Kasumi-1 (cell line): ENCODE data around the gene WDR43.
A peak's percentile ranks its signal among the peaks of the same experiment; 100 is the strongest.

ENCODE experiments used
- DNase-seq, 2 experiments: peaks; one replicate each; lab custom pipeline; 2025; lab: John Stamatoyannopoulos, UW

WDR43 gene, protein sequence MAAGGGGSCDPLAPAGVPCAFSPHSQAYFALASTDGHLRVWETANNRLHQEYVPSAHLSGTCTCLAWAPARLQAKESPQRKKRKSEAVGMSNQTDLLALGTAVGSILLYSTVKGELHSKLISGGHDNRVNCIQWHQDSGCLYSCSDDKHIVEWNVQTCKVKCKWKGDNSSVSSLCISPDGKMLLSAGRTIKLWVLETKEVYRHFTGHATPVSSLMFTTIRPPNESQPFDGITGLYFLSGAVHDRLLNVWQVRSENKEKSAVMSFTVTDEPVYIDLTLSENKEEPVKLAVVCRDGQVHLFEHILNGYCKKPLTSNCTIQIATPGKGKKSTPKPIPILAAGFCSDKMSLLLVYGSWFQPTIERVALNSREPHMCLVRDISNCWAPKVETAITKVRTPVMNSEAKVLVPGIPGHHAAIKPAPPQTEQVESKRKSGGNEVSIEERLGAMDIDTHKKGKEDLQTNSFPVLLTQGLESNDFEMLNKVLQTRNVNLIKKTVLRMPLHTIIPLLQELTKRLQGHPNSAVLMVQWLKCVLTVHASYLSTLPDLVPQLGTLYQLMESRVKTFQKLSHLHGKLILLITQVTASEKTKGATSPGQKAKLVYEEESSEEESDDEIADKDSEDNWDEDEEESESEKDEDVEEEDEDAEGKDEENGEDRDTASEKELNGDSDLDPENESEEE

DNA sequence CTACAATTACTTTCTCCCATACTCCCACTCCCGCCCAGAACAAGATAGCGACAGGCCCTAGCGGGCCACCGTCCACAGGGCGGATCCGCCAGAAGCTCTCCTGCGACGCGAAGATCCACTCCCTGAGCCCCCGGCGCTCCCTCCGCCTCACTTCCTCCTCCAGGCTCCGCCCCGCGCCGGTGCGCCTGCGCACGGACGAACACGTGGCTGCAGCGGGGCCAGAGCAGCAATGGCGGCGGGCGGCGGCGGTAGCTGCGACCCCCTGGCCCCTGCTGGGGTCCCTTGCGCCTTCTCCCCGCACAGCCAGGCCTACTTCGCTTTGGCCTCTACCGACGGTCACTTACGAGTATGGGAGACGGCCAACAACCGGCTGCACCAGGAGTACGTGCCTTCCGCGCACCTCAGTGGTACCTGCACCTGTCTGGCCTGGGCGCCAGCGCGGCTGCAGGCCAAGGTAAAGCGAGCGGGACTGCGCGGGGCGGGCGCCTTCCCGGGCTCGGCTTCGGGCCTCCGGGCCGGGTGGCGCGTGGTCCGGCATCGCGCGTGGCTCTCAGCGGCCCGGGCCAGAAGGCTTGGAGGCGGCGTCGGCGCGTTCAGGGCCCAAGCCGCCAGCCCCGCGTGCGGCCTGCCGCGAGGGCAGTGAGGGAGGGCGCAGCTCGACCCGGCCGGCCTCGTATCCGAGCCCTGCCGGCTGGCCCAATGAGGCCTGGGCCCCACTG is at the start of gene WDR43:
Gene WDR43, plus strand, starts transcription at position 198 of the 719 bp plus-strand sequence. Its CDS starts 32 bp downstream, at position 230.
- DNase-seq: peak; percentile 98 to 99

DNA sequence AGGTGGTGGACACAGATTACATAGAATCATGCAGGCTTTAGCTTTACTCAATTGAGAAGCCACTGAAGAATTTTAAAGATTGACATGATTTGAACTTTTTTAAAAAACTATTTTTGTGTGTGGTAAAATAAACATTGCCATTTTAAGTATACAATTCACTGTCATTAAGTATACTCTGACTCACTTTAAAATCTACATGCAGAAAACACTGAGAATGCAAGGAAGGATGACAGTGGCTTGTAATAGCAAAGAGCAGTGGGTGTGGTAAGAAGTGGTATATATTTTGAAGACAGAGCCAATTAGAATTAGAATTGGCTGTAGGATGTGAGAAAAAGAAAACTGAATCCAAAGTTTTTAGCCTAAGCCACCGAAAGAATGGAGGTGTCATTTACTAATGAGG is 39.3 kb upstream of the WDR43 start:
- DNase-seq: no peak

DNA sequence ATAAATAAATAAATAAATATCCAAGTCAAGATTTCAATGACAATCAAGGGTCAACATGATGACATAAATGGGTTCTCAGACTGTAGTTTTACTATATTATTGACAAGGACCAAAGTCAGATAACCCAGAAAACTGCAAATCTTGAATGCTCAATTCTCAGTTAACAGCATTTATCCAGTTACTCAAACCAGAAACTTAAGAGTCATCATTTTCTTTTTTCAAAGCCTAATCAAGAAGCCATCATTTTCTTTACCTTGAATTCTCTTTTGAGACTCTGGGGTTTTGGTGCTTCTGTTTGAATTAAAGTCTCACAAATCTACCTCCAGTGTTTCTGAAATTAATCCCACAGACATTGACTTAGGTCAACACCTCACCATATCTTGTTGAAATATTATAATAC is 38.5 kb upstream of the WDR43 start:
- DNase-seq: no peak

DNA sequence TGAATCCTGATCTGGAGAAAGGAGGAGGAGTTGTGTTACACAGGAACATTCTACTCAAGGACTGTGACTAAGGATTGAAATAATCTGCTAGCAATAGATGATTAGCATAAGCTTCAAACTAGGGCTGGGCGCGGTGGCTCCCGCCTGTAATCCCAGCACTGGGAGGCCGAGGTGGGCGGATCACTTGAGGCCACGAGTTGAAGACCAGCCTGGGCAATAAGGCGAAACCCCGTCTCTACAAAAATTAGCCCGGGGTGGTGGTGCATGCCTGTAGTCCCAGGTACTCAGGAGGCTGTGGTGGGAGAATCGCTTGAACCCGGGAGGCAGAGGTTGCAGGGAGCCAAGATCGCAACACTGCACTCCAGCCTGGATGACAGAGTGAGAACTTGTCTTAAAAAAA is 25.9 kb upstream of the WDR43 start:
- no peak for DNase-seq

DNA sequence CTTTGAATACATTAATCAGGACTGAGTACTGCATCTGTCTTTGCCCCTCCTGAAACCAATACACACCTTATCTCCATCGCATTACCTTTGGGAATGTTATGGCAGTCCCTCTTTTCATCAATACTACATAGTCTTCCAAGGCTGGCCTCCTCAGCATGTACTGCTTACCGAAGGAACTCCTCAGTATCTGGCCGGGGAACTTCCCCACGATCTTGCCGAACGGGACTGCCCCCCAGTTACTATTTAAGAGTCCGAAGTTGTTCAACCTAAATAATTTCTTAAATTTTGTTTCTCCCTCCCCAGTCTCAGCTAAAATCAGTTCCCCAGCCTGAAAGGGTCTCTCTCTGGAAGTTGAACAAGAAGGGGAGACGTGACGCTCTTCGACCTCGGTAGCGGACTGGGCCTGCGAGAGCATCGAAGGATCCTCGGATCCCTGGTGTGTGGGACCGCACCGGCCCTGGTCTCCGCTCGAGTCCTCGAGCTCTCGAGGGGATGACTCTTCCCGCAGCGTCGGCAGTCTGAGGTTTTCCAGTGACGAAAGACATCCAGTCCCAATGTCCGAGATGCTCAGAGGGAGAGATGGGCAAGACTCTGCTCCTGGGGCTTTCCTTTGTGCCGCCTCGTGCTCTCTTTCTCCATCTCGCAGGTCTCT is 24.8 kb upstream of the WDR43 start:
- DNase-seq: no peak

DNA sequence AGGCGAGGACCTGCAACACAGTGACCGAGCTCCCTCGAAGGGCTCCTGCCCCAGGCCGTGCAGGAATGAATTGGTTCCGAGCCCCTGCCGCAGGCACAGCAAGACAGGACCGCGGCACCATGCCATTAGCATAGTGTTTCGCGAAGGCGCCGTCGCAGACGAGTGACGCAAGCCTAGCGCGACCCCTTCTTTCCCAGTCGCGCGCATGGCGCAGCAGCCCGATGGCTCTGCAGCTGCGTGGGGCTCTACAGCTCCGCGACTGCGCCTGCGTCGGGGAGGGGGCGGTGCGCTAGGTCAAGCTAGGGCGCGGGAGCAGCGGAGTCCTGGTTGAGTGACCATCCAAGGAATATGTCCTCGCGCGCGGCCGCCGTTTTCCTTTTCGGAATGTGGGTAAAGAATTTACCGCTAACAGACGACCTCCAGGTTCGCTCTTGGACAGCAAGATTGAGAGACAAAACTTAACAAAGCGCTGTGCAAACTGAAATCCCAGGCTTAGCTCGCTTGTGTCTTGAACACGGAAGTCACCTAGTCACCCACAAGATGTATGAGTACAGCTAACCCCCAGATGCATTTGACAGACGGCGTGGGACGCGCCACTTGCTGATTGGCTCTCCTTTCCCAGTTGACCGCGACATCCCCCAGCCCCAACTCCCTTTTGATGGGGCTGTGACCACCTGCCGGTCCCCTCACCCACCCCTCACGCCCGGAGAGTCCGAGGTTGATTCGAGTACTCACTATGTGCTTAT is 24.1 kb upstream of the WDR43 start, which contains the start of gene TRMT61B:
Gene TRMT61B, minus strand, starts transcription at position 164 of the 746 bp plus-strand sequence. Its CDS starts 32 bp downstream, at position 132.
- peak; percentile 90 to 92 for DNase-seq

DNA sequence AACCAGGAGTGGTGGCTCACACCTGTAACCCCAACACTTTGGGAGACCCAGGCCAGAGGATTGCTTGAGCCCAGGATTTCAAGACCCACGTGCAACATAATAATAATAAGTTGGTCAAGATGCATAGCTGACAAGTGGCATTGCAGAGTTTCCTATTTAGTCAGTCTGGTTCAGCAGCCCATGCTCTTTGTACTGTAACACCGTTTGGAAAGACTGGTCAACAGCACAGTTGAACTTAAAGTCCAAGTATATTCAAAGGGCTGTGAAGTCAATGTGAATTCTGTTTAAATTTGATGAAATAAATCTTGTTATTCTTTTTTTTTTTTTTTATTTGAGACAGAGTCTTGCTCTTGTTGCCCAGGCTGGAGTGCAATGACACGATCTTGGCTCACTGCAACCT is 22.8 kb upstream of the WDR43 start:
- no peak for DNase-seq

DNA sequence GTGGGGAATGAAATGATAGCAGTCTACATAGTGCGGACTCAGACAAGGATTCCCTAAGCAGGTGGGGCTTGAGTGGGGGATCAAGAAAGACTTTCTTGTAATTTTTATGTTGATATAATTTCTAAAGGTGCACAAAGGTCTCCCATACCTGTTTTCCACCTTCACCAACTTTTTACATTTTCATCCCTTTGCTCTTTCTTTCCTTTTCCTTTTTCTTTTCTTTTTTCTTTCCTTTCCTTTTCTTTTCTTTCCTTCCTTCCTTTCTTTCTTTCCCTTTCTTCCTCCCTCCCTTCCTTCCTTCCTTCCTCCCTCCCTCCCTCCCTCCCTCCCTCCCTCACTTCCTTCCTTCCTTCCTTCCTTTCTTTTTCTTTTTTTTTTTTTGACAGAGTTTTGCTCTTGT is 14.3 kb upstream of the WDR43 start:
- DNase-seq: no peak

DNA sequence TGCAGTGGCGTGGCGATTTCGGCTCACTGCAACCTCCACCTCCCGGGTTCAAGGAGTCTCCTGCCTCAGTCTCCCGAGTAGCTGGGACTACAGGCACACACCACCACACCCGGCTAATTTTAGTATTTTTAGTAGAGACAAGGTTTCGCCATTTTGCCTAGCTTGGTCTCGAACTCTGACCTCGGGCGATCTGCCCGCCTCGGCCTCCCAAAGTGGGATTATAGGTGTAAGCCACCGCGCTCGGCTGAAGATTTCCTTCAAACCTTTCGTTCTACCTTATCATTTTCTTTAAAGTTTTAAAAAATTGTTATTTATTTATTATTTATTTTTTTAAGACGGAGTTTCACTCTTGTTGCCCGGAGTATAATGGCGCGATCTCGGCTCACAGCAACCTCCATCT is 979 bp upstream of the WDR43 start:
- no peak for DNase-seq

DNA sequence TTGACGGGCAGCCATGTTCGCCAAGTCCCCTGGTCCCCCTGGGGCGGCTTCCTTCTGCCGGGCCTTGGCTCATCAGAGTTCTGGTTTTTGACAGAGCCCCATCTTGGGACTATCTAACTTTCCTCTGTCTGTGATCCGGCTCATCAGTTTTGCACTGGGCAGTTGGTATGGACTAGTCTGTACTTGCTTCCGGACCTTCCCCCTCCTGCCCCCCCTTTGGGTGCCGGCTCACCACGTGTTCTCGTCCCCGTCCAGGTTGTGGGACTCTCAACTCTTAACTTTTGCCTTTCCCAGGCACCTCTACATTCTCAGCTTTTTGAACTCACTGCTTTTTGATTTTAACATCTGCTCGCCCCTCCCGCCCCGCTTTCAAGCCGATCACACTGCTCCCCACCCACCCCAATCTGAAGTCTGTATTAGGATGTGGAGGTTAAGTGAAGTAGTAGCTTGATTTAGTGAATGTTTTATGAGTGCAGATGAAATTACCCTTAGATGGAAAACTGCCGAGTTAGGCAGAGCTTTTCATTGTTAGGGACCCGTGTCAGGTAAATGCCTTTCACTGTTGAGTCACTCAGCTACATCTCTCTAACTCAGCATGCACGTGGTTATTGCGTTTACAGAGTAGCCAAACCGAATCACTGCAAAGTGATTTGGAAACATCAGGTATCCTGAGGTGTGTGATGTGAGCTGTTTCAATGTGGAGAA is 874 bp downstream of the WDR43 start:
- DNase-seq: peak; percentile 30 to 32

DNA sequence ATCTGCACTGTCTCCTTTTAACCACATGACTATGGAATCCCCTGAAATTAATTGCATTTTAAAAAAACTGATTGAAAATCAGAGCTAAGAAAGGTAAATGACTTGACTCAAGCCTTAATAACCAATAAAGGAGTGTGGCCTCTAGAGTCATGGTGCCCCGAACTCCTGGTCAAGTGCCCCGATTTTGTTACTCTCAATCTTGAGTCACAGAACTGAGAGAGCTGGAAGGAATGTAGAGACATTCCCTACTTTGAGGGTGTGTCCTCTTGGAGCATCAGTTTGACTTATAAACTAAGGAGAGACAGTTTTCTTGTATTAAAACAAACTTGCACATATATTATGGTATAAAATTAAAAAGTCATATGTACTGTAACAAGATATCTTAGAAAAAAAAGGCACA is 2.4 kb downstream of the WDR43 start:
- no peak for DNase-seq

DNA sequence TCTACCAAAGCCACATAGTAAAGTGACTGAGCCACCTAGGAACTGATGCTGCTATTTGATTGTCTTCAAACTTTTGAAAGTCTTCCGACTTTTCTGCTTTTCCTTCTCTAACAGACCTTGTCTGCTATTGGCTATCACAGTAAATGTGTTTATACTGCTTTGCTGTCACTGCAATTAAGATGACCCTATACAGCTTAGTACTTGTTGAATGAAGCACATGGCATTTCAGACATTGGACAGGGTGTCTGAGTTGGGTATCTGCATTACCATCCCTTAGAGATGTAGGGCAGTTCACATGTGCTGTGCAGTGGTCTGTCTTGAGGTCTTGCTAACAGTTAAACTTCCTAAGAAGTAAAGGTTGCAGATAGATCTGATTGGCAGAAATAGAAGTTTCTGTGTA is 3.6 kb downstream of the WDR43 start:
- DNase-seq: no peak

DNA sequence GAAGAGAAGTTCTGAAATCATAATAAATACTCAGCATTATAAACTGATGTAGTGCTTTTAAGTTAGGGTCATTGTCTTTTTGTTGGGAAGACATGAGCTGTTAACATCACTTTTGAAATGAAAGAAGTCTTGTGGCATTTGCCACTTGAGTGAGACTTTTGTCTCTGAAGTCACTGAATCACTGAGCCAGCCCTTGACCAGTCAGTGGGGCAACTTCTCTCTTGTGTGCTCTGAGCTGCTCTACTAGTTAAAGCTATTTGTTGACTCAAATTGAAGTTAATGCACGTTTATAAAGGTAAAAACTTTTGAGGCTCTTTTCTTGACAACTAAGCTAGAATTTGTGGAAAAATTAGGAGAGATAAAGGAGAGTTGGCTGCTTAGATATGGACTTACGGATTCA is 6.7 kb downstream of the WDR43 start:
- no peak for DNase-seq

DNA sequence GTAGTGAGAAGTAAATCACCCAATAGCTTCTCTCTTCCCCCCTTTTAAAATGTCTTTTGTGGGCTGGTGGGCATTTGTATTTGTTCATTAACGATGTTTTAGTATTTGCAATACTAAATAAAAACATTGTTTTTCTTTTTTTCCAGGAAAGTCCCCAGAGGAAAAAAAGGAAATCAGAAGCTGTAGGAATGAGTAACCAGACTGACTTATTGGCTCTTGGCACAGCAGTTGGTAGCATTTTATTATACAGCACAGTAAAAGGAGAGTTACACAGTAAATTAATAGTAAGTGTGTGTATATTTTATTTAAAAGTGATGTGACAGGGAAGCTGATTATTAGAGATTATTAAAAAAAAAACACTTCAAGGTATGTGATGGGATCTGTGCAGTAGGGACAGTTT is 7.4 kb downstream of the WDR43 start:
- no peak for DNase-seq

DNA sequence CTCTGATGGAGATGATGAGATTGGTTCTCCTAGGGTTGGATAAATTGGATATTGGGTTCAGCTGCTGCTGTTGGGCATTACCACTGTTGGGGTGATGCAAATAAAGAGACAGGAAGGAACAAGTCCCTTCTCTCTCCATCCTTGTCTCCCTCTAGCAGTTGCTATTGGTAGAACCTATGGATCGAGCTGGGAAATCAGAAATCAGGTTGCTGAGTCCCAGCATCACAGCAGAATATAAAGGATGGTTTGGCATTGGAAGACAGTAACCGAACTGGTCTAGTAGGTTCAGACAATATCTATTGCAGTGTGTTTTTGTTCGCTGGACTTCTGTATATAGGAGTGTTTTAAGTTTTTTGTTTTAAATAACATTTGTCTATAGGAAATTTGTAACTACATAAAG is 8.1 kb downstream of the WDR43 start:
- no peak for DNase-seq

DNA sequence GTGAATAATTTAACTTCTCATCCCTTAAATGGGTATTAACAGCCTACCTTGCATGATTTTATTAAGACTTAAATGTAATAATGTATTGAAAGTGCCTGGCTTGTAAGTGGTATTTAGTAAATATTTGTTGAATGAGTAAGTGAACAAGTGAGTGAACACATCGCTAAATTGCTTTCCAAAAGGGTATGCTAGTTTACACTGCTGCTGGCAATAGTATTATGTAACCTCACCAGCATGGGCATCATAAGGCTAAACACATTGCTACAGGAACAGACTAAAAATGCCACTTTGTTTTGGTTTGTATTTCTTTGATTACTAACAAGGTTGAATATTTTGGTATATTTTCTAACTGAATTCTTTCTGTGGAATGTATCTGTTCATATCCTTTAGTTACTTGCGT is 9.8 kb downstream of the WDR43 start:
- no peak for DNase-seq

DNA sequence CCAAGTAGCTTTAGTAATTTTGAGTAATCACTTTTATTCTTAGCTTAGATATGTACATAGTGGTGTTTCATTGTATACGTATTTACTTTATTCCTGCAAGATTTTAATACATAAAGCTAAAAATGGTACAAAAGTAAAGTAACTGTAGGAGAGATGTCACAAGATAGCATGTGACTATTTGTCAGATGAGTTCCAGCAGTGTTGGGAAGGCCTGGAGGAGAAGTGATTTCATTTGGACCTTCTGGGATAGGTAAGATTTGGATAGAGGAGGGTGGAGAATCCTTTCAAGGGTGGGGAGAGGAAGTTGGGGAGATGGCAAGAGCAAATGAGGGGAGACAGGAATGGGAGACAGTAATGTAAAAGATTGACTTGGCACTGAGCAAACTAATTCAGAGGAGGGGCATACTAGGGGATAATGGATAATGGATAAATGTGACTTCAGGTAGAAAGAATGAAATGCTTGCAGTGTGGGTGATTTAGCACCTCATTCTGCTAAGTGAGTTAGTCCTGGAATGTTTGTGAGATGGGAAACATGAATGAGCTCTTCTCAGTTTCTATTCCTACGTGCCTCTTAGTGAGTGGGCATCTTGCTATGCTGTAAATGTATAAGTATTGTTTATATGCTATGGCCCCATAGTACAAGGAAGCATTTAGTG is 10.5 kb downstream of the WDR43 start:
- no peak for DNase-seq

DNA sequence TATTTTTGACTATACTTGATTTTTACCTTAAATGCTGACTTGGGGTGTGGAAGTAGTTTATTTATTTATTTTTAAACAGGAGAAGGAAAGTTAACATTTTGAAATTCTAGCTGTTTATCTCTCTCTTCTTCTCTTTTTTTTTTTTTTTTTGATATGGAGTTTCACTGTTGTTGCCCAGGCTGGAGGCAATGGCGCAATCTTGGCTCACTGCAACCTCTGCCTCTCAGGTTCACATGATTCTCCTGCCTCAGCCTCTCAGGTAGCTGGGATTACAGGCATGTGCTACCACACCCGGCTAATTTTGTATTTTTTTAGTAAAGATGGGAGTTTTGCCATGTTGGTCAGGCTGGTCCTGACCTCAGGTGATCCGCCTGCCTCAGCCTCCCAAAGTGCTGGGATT is 11.1 kb downstream of the WDR43 start:
- no peak for DNase-seq

DNA sequence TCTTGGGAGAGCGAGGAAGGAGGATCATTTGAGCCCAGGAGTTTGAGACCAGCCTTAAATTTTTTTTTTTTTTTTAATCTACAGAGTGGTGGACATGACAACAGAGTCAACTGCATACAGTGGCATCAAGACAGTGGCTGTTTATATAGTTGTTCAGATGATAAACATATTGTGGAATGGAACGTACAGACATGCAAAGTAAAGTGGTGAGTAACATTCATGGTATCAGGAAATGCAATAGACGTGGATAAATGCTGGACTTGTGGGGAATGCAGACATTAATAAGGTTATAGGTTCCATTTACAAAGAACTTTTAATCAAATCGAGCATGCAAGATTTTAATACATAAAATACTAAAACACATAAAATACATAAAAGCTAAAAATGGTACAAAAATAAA is 11.9 kb downstream of the WDR43 start:
- no peak for DNase-seq

DNA sequence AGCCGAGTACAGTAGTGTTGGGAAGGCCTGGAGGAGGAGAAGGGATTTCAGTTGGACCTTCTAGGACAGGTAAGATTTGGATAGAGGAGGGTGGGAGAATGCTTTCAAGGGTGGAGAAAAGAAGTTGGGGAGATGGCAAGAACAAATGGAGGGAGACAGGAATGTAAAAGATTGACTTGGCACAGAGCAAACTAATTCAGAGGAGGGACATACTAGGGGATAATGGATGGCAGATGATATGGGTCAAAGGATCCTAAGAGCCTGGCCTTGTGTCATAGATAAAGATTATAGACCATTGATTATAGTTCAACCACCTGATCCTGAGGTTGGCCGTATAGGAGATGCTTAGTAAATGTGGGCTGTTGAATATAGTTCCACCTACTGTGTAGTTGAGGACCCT is 12.4 kb downstream of the WDR43 start:
- no peak for DNase-seq
